Kidney glomerular epithelial cell (primary cell): ENCODE results near the gene SEC11C.
"Not testable (repeated sequence)": the region's sequence is repeated elsewhere in the genome, so short reads cannot be mapped to it uniquely, and the experiment has no call there.

ENCODE experiments used
- DNase-seq: peaks from one replicate; lab custom pipeline; 2025; lab: John Stamatoyannopoulos, UW

Gene SEC11C

GRCh38 chr18:59139615-59140301 lies at the start of gene SEC11C:
Gene SEC11C, plus strand, starts transcription at chr18:59139884. Its CDS starts 65 bp downstream, at chr18:59139949.
- DNase-seq, result peak; percentile 97

- no peak for DNase-seq
Observed at GRCh38 chr18:59090966-59091603, 48.6 kb upstream of the SEC11C start.

GRCh38 chr18:59093668-59094067 lies 46.0 kb upstream of the SEC11C start:
- no peak for DNase-seq

GRCh38 chr18:59094569-59094968 lies 45.1 kb upstream of the SEC11C start:
- DNase-seq, result no peak

- no peak for DNase-seq
Observed at GRCh38 chr18:59096098-59096789, 43.4 kb upstream of the SEC11C start.

DNA sequence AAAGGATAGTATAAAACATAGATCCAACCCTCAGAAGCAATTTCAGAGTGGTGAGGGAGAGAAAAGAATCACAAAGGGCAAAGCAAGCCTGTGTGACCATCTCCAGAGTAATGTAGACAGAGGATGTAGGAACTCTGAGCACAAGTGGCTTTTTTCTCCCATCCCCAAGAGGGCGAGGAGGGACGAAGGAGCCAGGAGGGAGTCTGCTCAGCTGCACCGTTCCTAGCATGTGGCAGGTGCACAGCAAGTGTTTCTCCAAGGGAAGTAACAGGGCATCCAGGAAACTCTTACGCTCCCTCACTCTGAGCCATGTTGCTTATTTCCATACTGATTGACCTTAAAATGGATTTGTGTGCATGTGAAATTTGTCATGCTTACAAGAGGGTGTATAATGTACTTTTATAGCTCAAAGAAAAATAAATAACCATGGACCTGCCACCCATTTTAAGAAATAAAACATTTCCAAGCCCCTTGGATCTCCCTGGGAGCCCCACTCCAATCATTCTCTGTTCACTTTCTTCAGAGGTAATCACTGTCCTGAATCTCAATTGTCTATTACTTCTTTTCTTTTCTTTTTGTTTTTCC lies 37.8 kb upstream of the SEC11C start:
- no peak for DNase-seq

DNA sequence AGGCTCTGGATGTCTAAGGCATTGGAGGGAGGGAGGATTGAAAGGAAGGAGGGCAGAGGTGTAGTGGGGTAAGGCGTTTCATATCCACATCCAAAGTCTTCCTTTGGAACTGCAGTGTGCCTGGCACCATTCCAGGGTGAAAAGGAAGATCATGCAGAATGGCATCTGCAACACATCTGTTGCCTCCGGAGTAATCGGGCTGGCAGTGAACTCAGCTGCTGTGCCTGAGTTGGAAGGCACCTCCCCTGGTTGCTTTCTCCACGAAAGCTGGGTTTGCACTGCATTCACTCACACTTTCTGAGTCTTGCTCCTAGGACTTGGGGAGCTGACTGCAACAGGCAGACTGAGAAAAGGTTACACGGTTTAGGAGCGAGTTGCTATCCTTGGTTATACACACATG lies 30.3 kb upstream of the SEC11C start:
- no peak for DNase-seq

DNA sequence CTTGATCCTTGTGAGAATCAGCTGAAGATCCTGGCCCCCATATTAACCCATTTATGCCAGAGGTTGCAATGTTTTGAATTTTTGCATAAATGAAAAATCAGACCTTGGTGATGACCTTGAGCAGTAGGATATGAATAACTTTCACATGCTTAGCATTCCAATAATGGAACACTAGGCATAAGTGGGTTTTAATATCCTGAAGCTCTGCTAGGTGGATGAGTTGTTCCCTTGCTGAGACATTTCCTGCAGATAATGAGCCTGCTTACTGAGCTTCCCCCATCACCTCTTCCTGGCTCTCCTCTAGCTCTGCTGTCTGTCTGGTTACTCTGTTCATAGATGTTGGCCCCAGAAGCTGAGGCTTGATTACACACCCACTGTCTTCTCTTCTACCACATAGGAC lies 25.5 kb upstream of the SEC11C start:
- DNase-seq, result no peak

DNA sequence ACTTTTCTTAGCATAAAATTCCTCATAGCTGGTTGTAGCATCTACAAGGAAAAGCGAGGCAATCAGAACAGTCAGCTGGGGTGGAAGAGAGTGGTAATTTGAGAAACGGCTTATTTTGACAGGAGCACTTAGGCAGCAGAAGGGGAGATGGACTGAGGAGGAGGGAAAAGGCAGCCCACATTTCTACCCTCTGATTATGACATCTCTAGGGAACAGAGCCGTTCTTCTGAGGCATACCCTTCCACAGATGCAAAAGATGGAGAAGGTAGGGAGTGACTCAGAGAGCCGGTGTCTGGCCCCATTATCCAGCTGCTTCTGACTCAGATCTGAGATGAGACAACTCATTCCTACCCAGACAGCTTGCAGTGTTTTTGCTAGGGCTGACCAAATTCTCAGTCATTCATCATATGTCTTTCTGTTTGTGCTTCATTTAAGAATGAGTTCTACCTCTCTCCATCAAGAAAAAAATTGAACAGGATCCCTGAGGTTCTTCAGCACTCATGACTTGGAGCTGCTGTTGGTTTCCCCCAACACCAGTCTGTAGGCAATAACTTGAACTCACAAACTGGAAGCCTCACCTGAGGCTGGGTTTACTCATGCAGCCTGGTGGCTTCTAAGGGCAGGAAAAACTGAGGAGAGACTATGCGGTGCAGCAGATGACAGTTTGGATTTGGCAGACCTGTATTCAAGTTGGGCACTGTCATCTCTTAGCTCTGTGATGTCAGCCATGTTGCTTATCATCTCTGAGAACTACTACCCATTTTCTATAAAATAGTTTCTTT lies 15.9 kb upstream of the SEC11C start:
- peak; percentile 92 for DNase-seq

DNA sequence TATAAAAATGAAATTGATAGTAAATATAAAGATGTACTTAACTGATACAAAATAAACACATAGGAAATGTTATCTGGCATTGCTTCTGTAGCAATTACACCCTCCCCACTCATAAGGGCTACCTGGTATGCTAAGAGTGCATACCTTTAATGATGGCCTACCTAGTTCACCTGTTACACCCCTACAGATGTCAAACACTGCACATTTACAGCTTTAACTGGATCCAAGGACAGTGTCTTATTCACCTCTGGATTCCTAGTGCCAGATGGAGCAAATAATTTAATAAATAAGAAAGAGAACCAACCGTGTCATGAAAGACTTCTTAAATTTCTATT lies 15.3 kb upstream of the SEC11C start:
- DNase-seq, result no peak

DNA sequence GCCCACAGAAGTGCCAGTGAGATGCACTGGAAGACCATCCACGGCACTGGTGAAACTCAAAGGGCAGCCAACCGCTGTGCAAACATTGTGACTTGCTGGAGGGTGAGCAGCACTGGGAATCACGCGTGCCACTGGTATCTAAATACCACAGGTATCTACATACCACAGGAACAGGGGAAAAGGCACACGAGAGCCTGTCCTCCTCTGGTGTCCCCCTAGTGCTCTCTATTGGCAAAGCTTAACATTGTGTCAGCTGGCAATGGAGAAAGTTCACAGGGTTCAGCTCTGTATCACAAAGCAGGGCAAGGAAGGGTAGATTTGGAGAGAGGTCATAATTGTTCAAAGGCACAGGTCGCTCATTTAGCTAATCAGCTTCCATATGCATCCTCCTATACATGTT lies 12.6 kb upstream of the SEC11C start:
- no peak for DNase-seq

DNA sequence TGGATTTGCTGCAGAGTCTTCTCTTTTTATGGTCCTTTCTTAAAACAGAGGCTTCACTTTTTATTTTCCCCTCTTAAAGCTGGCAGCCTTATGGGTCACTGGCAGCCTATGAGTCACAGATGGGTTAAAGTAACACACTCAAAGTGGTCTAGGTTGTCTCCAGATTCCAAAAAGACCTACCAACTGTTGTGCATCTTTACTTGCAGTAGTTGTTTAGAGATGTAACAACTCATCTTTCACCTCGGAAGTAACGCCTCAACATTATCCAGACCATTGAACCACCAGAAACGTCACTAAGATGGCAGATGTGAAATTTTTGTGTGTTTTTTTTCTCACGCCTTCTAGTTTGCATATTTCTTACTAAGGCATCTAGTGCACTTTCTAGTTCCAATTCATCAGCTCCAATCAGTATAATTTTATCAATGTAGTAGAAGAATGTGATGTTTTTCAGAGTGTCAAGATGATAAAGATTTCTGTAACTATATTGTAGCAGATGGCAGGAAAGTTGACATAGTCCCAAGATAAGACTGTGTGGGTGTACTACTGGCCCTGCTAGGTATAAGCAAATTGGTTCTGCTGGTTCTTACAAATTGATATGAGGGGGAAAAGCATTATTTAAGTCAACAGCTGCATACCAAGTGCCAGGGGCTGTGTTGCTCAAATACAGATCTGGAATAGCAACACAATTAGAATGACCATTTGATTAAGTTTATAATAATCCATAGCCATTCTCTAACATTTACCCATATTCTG lies 9.6 kb upstream of the SEC11C start:
- no peak for DNase-seq

DNA sequence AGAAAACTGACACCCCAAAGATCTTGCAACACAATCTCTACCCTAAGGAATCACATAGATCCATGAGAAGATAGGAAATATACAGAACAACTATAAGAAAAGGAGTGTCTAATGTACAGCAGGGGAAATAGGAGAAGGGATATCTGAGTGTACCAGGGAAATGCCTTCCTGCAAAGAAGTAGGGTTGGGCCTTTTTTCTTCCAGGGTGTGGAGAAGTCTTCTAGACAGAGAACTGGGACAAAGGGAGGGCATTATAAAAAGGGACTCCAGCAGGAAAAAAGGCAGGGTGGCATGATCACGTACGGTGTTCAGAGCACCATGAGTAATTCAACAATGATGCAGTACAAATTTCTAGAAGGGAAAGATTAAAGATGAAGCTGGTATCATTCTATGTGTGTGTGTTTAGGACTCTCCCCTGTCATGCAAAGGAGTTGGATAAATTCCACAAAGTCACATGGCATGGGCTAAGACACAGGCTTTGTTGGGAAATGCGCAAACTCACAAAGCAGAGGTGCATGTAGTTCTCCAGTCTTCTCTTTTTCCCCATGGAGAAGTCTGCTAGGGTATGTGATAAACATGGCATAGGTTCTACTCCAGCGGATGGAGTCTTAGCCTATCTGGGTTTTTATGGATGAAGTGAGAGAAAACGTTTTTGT lies 6.7 kb upstream of the SEC11C start:
- DNase-seq, result no peak

- DNase-seq, result peak; percentile 94
Observed at GRCh38 chr18:59139291-59139614, 431 bp upstream of the SEC11C start.

GRCh38 chr18:59140302-59140885 lies 710 bp downstream of the SEC11C start:
- peak; percentile 47 for DNase-seq

GRCh38 chr18:59141294-59142068 lies 1.8 kb downstream of the SEC11C start:
- no peak for DNase-seq

DNA sequence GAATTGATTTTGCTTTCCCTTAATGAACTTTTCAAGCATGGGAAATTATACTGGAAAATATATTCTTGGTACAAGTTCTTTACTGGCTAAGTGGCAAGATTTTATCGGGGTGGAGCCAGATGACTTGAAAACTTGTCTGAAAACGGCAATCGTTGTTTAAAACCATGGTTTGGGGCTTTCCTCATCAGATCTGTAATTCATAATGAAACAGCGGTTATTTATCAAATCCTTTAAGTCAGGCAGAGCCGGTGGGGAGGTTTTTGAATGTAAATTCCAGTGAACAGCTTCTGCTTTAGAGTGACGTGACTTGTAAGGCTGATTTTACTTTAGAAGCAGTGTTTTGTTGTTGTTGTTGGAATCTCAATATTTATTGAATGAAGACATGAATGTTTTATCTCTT lies 2.6 kb downstream of the SEC11C start:
- DNase-seq, result no peak

DNA sequence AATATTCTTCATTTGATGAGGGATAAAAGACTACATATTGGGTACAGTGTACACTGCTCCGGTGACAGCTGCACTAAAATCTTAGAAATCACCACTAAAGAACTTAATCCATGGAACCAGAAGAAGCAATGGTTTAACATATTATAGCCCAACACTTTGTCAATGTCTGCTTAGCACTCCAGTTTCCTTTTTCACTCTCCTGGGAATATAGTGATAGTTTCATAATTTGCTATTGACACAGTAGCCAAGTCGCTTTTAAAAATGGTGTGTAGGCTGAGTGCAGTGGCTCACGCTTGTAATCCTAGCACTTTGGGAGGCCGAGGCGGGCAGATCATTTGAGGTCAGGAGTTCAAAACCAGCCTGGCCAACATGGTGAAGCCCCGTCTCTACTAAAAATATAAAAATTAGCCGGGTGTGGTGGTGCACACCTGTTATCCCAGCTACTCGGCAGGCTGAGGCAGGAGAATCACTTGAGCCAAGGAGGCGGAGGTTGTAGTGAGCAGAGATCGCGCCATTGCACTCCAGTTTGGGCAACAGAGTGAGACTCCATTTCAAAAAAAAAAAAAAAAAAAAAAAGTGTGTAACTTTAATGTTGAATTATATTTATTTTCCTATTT lies 3.2 kb downstream of the SEC11C start:
- DNase-seq, result not testable (repeated sequence)

GRCh38 chr18:59143441-59143840 lies 3.8 kb downstream of the SEC11C start:
- no peak for DNase-seq
